HFF-Myc (cell line): ENCODE results near the gene PVALEF.

Experiments
- DNase-seq: peaks from one replicate; pipeline ENCODE4 v3.0.0-alpha.2; 2011; ENCODE audit warnings: low read depth; ENCODE audit errors: extremely low read depth
- H3K4me3 ChIP-seq: replicated peaks from 2 replicates; pipeline ENCODE4 v1.5.1; 2011; ENCODE audit warnings: low read depth, mild to moderate bottlenecking, control low read depth, low read length
- TF ChIP-seq, protein P1 (sequence below): IDR thresholded peaks from 2 replicates; pipeline ENCODE4 v1.5.1; 2012; ENCODE audit warnings: mild to moderate bottlenecking, low read depth, low read length, control low read depth; ENCODE audit errors: missing control alignments

PVALEF gene

DNA sequence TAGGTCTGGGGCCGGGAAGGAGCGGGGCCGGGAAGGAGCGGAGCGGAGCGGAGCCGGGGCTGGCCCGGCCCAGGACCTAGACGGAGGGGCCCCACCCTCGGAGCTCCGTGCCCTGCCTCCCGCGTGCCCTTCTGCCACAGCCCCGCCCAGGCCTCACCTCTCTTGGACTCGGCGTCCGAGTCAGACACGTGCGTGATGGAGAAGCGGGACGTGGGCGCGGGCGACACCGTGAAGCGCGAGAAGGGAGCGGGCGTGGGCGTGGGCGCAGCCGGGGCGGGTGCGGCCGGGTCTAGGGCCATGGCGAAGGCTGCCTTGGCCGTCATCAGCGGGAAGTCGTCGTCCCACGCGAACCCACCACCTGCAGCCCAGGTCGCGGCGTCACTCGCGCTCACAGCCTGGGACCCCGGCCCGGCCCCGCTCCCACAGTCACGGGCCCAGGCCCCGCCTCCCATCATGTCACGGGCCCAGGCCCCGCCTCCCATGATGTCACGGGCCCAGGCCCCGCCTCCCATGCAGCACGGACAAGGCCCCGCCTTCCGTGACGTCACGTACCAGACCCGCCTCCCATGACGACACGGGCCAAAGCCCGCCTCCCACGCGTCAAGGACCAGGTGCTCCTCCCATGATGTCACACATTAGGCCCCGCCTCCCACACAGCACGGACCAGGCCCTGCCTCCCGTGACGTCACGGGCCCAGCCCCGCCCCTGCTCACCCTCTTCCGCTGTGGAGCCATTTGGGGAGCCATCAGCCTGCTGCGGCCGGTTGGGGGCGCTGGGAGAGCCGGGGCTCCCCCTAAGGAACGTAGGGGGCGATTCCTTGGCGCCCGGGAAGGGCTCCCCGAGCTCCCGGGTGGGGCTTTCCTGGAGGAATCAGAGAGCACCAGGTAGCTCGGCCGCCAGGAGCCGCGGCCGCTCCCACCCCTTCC lies 45.8 kb upstream of the PVALEF start:
- TF ChIP-seq, protein P1, sequence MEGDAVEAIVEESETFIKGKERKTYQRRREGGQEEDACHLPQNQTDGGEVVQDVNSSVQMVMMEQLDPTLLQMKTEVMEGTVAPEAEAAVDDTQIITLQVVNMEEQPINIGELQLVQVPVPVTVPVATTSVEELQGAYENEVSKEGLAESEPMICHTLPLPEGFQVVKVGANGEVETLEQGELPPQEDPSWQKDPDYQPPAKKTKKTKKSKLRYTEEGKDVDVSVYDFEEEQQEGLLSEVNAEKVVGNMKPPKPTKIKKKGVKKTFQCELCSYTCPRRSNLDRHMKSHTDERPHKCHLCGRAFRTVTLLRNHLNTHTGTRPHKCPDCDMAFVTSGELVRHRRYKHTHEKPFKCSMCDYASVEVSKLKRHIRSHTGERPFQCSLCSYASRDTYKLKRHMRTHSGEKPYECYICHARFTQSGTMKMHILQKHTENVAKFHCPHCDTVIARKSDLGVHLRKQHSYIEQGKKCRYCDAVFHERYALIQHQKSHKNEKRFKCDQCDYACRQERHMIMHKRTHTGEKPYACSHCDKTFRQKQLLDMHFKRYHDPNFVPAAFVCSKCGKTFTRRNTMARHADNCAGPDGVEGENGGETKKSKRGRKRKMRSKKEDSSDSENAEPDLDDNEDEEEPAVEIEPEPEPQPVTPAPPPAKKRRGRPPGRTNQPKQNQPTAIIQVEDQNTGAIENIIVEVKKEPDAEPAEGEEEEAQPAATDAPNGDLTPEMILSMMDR, result peak; percentile 16
- peak overlapping the region; percentile 34 for H3K4me3 ChIP-seq
- peak; percentile 50 for DNase-seq

DNA sequence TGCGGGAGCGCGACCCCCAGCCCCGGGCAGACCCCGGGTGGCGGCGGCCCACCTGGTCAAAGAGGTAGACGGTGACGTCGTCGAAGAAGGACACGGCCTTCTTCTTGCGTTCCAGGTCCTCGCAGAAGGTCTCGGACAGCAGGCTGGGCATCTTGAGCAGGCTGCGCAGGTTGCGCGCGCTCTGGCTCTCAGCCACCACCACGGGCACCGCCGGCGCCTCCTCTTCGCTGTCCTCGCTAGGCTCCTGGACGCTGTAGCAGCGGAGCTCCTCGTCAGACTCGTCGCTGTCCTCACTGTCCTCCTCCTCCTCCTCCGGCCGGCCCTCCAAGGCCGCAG lies 45.2 kb upstream of the PVALEF start:
- DNase-seq, result no peak
- TF ChIP-seq, protein P1, result no peak
- H3K4me3 ChIP-seq, result no peak overlapping the region

DNA sequence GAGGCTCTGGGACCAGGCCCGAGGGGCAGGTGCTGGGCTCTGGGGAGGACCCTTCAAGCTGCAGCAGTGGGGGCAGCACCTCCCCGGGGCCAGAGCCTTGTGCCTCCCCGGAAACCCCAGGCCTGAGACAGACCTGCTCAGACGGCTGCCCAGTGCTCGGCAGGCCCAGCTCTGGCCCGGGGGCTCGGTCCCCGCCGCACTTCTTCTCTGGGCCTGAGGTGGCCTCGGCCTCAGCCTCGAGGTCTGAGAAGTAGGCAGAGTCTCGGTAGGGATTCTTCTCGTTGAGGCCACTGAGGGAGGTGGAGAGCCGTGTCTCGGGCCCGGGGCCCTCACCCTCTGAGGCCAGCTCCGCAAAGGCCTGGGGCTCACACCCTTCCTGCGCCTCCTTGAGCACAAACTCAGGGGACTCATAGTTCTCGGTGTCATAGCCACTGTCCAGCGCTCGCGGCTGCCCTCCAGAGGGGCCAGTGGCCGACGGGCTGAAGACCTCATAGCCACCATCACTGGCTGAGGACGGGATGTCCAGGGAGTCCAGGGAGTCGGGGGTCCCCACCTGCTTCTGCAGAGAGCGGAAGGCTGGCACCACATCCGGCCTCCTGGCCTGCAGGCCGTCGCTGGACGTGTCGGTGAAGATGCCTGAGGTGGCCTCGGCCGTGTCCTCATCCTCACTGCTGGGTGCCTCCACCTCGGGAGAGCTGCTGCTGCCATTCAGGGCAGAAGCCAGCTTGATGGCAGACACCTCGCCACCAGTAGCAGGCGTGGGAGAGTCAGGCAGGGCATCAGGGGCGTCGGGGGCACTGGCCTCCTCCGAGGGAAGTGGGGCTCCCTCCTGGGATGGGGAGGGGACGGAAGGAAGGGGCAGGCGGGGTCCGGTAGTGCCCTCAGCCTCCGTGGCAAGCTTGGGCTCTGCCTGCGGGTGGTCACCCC lies 44.3 kb upstream of the PVALEF start:
- H3K4me3 ChIP-seq, result no peak overlapping the region
- DNase-seq, result no peak
- TF ChIP-seq, protein P1, result no peak

DNA sequence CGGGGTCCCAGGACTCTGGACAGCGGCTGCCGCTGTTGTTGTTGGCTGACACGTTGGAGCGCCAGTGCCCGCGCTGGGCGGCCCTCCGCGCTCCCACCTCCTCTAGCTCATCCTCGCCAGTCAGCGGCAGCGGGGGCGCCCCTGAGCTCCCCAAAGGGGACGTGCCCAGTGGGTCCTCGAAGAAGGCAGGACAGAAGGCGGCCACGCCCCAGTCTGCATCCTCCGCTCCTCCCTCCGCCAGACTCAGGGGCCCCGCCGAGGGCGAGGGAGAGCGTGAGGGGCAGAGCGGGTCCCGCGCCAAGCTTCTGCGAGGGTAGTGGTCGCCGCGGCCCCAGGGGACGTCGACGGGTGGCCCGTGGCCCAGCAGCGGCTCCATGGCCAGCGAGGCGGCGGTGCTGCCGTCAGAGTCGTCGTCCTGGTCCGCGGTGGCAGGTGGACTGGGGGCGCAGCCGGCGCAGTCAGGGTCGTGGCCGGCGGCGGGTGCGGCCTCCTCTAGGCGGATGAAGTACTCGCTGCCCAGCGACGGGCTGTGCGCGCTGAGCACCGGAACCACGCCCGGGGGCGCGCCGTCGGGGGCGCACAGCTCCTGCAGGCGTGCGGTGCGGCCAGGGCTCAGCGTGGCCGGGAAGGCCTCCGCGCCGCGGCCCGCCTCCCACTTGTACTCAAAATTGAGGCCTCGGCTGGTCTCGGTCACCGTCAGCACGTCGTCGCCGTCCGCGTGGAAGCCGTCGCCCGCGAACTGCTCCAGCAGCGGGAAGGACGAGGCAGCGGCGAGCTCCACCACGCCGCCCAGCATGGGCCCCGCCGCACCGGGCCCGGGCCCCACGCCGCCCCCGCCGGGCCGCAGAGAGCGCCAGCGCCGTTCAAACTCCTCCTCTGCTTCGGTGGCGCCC lies 43.2 kb upstream of the PVALEF start:
- no peak for DNase-seq
- TF ChIP-seq, protein P1, result no peak
- no peak overlapping the region for H3K4me3 ChIP-seq

DNA sequence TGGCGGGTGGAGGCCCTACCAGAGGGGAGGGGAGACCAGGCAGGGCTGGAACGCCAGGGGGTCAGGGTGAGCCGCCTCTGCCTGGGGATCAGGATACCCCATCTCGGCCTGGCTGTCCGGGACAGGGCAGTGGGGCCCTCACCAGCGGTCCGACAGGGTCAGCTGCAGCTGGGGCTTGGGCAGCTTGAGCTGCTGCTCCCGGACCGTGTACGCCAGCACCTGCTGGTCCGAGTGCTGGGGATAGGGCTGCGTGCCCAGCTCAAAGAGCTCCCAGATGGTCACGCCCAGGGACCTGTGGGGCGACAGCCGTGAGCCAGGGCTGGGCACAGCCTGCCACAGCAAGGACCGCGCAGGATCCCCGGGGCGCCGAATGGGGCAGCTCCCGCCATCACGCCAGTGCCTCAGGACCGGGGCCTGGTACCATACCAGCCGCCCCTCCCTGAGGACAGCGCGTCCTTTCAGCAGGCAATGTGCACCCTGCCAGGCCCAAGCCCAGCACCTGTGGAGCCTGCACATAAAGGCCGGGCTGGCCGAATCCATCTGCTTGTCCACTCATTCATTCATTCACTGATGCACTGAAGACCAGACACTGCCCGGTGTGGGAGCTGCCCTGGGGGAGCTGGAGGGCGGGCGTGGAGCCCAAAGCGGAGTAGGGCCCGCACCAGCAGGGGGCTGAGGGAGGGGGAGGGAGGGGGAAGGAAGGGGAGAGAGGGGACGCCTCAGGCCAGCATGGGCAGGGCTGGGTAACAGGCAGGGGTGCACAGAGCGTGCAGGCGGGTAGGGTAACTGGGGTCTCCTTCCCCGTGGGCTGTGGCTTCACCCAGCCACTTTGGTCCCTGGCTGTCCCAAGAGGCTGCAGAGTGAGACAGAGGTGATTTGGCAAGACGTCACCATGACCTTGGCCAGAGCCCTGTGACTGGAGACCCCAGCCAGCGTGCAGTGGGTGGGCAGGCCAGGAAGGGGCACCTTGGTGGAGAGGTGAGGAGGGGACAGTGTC lies 42.0 kb upstream of the PVALEF start:
- DNase-seq, result no peak
- H3K4me3 ChIP-seq, result no peak overlapping the region
- TF ChIP-seq, protein P1, result no peak
